ENCODE data around the gene GGTLC2. TPM values are rescaled to one million over a fixed set of nuclear protein-coding genes. Genes with fewer than 3 reads are reported as not detected.

GGTLC2 gene
- total and polyA plus RNA-seq, 2 experiments from 2014 or later = 0.37 TPM; not detected in 1

GRCh38 chr22:22673099-22673498 is 28.7 kb downstream of the GGTLC2 start:
- H3K9me3 ChIP-seq (ENCODE audit: low read depth) = no peaks in the 10 kb centered on the region
- no peaks in the 10 kb centered on the region for H3K4me1 ChIP-seq (ENCODE audit: insufficient read depth)
- H2AFZ ChIP-seq = no peak overlapping the region
- no peak overlapping the region for H3K27ac ChIP-seq
- H3K4me3 ChIP-seq = no peak overlapping the region
- no peaks in the 10 kb centered on the region for H3K9me2 ChIP-seq (replicated peaks; ENCODE audit: insufficient read depth)
- H3K4me2 ChIP-seq = no peak overlapping the region
- H3K79me2 ChIP-seq = no peaks in the 10 kb centered on the region
- peaks cover 3% of the 10 kb centered on the region for H3K27me3 ChIP-seq
- 61% methylated on average over 3 of the region's 3 CpGs for WGBS (ENCODE audit: low lambda C conversion rate, missing lambda C conversion rate)
- no peak for TF ChIP-seq CTCF (IDR thresholded peaks at IDR 0.05; ENCODE audit: poor library complexity)
- TF ChIP-seq EZH2phosphoT487 (IDR thresholded peaks at IDR 0.05; ENCODE audit: low read depth, severe bottlenecking, unreplicated experiment) = no peak
- no peak for TF ChIP-seq EZH2 (IDR thresholded peaks at IDR 0.05; ENCODE audit: borderline replicate concordance)
- DNase-seq (ENCODE audit: low spot score) = no peak
- H3K36me3 ChIP-seq (replicated peaks; ENCODE audit: insufficient read depth, low read depth) = no peaks in the 10 kb centered on the region
- no peaks in the 10 kb centered on the region for H4K20me1 ChIP-seq (ENCODE audit: insufficient read depth, poor library complexity, severe bottlenecking)

- WGBS (ENCODE audit: low lambda C conversion rate, missing lambda C conversion rate) = 68% methylated on average over 2 of the region's 2 CpGs
- DNase-seq (ENCODE audit: low spot score) = no peak
- no peak overlapping the region for H3K4me2 ChIP-seq
- H3K4me3 ChIP-seq = no peak overlapping the region
- TF ChIP-seq EZH2 (IDR thresholded peaks at IDR 0.05; ENCODE audit: borderline replicate concordance) (no peak), EZH2phosphoT487 (IDR thresholded peaks at IDR 0.05; ENCODE audit: low read depth, severe bottlenecking, unreplicated experiment) (no peak), CTCF (IDR thresholded peaks at IDR 0.05; ENCODE audit: poor library complexity) (no peak)
- H3K27me3 ChIP-seq = peaks cover 3% of the 10 kb centered on the region
- H3K27ac ChIP-seq = no peak overlapping the region
- no peaks in the 10 kb centered on the region for H3K79me2 ChIP-seq
- H3K9me2 ChIP-seq (replicated peaks; ENCODE audit: insufficient read depth) = no peaks in the 10 kb centered on the region
- H3K4me1 ChIP-seq (ENCODE audit: insufficient read depth) = no peaks in the 10 kb centered on the region
- no peaks in the 10 kb centered on the region for H3K36me3 ChIP-seq (replicated peaks; ENCODE audit: insufficient read depth, low read depth)
- H4K20me1 ChIP-seq (ENCODE audit: insufficient read depth, poor library complexity, severe bottlenecking) = no peaks in the 10 kb centered on the region
- H3K9me3 ChIP-seq (ENCODE audit: low read depth) = no peaks in the 10 kb centered on the region
- H2AFZ ChIP-seq = no peak overlapping the region
Measured at GRCh38 chr22:22673628-22674027, 29.2 kb downstream of the GGTLC2 start.

- H4K20me1 ChIP-seq (ENCODE audit: insufficient read depth, poor library complexity, severe bottlenecking) = no peaks in the 10 kb centered on the region
- H3K4me3 ChIP-seq = no peak overlapping the region
- H3K9me2 ChIP-seq (replicated peaks; ENCODE audit: insufficient read depth) = no peaks in the 10 kb centered on the region
- peaks cover 3% of the 10 kb centered on the region for H3K27me3 ChIP-seq
- no peaks in the 10 kb centered on the region for H3K36me3 ChIP-seq (replicated peaks; ENCODE audit: insufficient read depth, low read depth)
- no peak for TF ChIP-seq EZH2phosphoT487 (IDR thresholded peaks at IDR 0.05; ENCODE audit: low read depth, severe bottlenecking, unreplicated experiment)
- TF ChIP-seq CTCF (IDR thresholded peaks at IDR 0.05; ENCODE audit: poor library complexity) = no peak
- no peak for TF ChIP-seq EZH2 (IDR thresholded peaks at IDR 0.05; ENCODE audit: borderline replicate concordance)
- DNase-seq (ENCODE audit: low spot score) = no peak
- no peak overlapping the region for H3K27ac ChIP-seq
- H3K4me2 ChIP-seq = no peak overlapping the region
- 82% methylated on average over 4 of the region's 4 CpGs for WGBS (ENCODE audit: low lambda C conversion rate, missing lambda C conversion rate)
- no peaks in the 10 kb centered on the region for H3K4me1 ChIP-seq (ENCODE audit: insufficient read depth)
- no peaks in the 10 kb centered on the region for H3K79me2 ChIP-seq
- no peak overlapping the region for H2AFZ ChIP-seq
- no peaks in the 10 kb centered on the region for H3K9me3 ChIP-seq (ENCODE audit: low read depth)
Measured at GRCh38 chr22:22674467-22674866, 30.1 kb downstream of the GGTLC2 start.

GRCh38 chr22:22678970-22679369 is 34.6 kb downstream of the GGTLC2 start:
- peaks cover 3% of the 10 kb centered on the region for H3K27me3 ChIP-seq
- no peaks in the 10 kb centered on the region for H3K79me2 ChIP-seq
- H3K9me3 ChIP-seq (ENCODE audit: low read depth) = no peaks in the 10 kb centered on the region
- peak overlapping the region; percentile 86 for H3K27ac ChIP-seq
- H3K4me2 ChIP-seq = no peak overlapping the region
- no peak overlapping the region for H3K4me3 ChIP-seq
- WGBS (ENCODE audit: low lambda C conversion rate, missing lambda C conversion rate) = 89% methylated on average over 4 of the region's 4 CpGs
- TF ChIP-seq EZH2 (IDR thresholded peaks at IDR 0.05; ENCODE audit: borderline replicate concordance) (no peak), EZH2phosphoT487 (IDR thresholded peaks at IDR 0.05; ENCODE audit: low read depth, severe bottlenecking, unreplicated experiment) (no peak), CTCF (IDR thresholded peaks at IDR 0.05; ENCODE audit: poor library complexity) (no peak)
- peaks cover 32% of the 10 kb centered on the region for H3K4me1 ChIP-seq (ENCODE audit: insufficient read depth)
- no peaks in the 10 kb centered on the region for H3K9me2 ChIP-seq (replicated peaks; ENCODE audit: insufficient read depth)
- H2AFZ ChIP-seq = no peak overlapping the region
- no peaks in the 10 kb centered on the region for H3K36me3 ChIP-seq (replicated peaks; ENCODE audit: insufficient read depth, low read depth)
- H4K20me1 ChIP-seq (ENCODE audit: insufficient read depth, poor library complexity, severe bottlenecking) = no peaks in the 10 kb centered on the region
- DNase-seq (ENCODE audit: low spot score) = no peak
